IMR-90 (cell line): ENCODE data around the gene LCN10. TPM values are rescaled to one million over a fixed set of nuclear protein-coding genes. Genes with fewer than 3 reads are reported as not detected.

Experiments used
- ATAC-seq: fragments of 200-7000 bp; cut with Tn5 transposase; 2 replicates; pipeline ENCODE4 v1.9.1; 2020; ENCODE audit warnings: low read depth, mild to moderate bottlenecking, moderate library complexity
- BruUV-seq: library from RNA; stranded (reverse); fragments of 400-500 nt; replicated peaks from 2 replicates; lab custom pipeline; 2021; lab: Mats Ljungman, UMichigan
- CTCF ChIA-PET: fragments of 300-600 bp; formaldehyde crosslinking; extraction: SDS; loops from one replicate; lab custom pipeline; 2021; ENCODE audit warnings: antibody characterized with exemption; lab: Yijun Ruan, JAX
- POLR2A ChIA-PET: fragments of 300-600 bp; sonication (Branson Sonifier 250); formaldehyde crosslinking; loops from one replicate; lab custom pipeline; 2022; ENCODE audit warnings: antibody characterized with exemption; ENCODE audit not compliant: unreplicated experiment; lab: Charles Lee
- DNase-seq: peaks from one replicate; pipeline ENCODE4 v3.0.0; 2013
- H2AFZ ChIP-seq: replicated peaks from 2 replicates; pipeline ENCODE3; 2013; ENCODE audit warnings: low read length, mild to moderate bottlenecking; ENCODE audit not compliant: poor library complexity
- H2AK5ac ChIP-seq: 2 replicates; pipeline ENCODE4 v1.6.1; 2013; ENCODE audit warnings: low read depth, low read length, inconsistent platforms
- H2AK9ac ChIP-seq: replicated peaks from 2 replicates; pipeline ENCODE3; 2013; ENCODE audit warnings: mild to moderate bottlenecking, low read depth, low read length, moderate library complexity; ENCODE audit not compliant: poor library complexity
- H2BK120ac ChIP-seq: 2 replicates; pipeline ENCODE4 v1.6.1; 2013; ENCODE audit warnings: low read depth, low read length, inconsistent platforms
- H2BK15ac ChIP-seq: 3 replicates; pipeline ENCODE4 v1.6.1; 2013; ENCODE audit warnings: low read depth, low read length, inconsistent platforms
- H2BK20ac ChIP-seq: 2 replicates; pipeline ENCODE4 v1.6.1; 2013; ENCODE audit warnings: low read depth, mild to moderate bottlenecking, inconsistent platforms, low read length, moderate library complexity
- H2BK5ac ChIP-seq: 2 replicates; pipeline ENCODE4 v1.6.1; 2013; ENCODE audit warnings: mild to moderate bottlenecking, low read depth, low read length, inconsistent platforms; ENCODE audit not compliant: poor library complexity, severe bottlenecking
- H3K14ac ChIP-seq: replicated peaks from 2 replicates; pipeline ENCODE4 v1.6.1; 2013; ENCODE audit warnings: low read depth, low read length, inconsistent platforms
- H3K18ac ChIP-seq: 2 replicates; pipeline ENCODE4 v1.6.1; 2013; ENCODE audit warnings: low read depth, low read length, control low read depth
- H3K23ac ChIP-seq: 2 replicates; pipeline ENCODE4 v1.6.1; 2013; ENCODE audit warnings: low read depth, low read length, inconsistent platforms
- H3K27ac ChIP-seq: 2 replicates; pipeline ENCODE4 v1.5.1; 2013; ENCODE audit warnings: mild to moderate bottlenecking, control low read depth, low read length; ENCODE audit not compliant: insufficient read depth
- H3K27me3 ChIP-seq: 2 replicates; pipeline ENCODE4 v1.6.1; 2013; ENCODE audit warnings: low read length; ENCODE audit not compliant: control insufficient read depth, insufficient read depth
- H3K36me3 ChIP-seq: 2 replicates; pipeline ENCODE4 v1.6.1; 2013; ENCODE audit warnings: low read length, mixed read lengths; ENCODE audit not compliant: control insufficient read depth, insufficient read depth
- H3K4ac ChIP-seq: 2 replicates; pipeline ENCODE4 v1.6.1; 2013; ENCODE audit warnings: low read depth, low read length, inconsistent platforms
- H3K4me1 ChIP-seq: 2 replicates; pipeline ENCODE4 v1.6.1; 2013; ENCODE audit warnings: low read length, mixed read lengths; ENCODE audit not compliant: control insufficient read depth, insufficient read depth
- H3K4me2 ChIP-seq: 2 replicates; pipeline ENCODE4 v1.6.1; 2013; ENCODE audit warnings: low read depth, mild to moderate bottlenecking, control low read depth, low read length, moderate library complexity
- H3K4me3 ChIP-seq: 2 replicates; pipeline ENCODE4 v1.5.1; 2013; ENCODE audit warnings: low read depth, mild to moderate bottlenecking, control low read depth, low read length, moderate library complexity; ENCODE audit not compliant: insufficient read depth
- H3K56ac ChIP-seq: 2 replicates; pipeline ENCODE4 v1.6.1; 2013; ENCODE audit warnings: low read length, inconsistent platforms; ENCODE audit not compliant: insufficient read depth; ENCODE audit errors: extremely low read depth
- H3K79me1 ChIP-seq, 2 experiments: 2 replicates each; pipeline ENCODE4 v1.6.1; 2013; ENCODE audit warnings: low read length in 2 of 2, inconsistent platforms in 1 of 2, low read depth in 1 of 2
- H3K9ac ChIP-seq: 2 replicates; pipeline ENCODE4 v1.6.1; 2013; ENCODE audit warnings: low read depth, low read length, control low read depth
- H3K9me1 ChIP-seq: 2 replicates; pipeline ENCODE4 v1.6.1; 2013; ENCODE audit warnings: low read length, inconsistent platforms; ENCODE audit not compliant: insufficient read depth
- H3K9me3 ChIP-seq: 2 replicates; pipeline ENCODE4 v1.6.1; 2013; ENCODE audit warnings: low read length; ENCODE audit not compliant: control insufficient read depth, insufficient read depth
- H4K20me1 ChIP-seq: 2 replicates; pipeline ENCODE4 v1.6.1; 2013; ENCODE audit warnings: low read length, inconsistent platforms; ENCODE audit not compliant: insufficient read depth
- H4K5ac ChIP-seq: 2 replicates; pipeline ENCODE4 v1.6.1; 2013; ENCODE audit warnings: mild to moderate bottlenecking, low read depth, low read length, control low read depth
- H4K8ac ChIP-seq, 2 experiments: 2 replicates each; pipeline ENCODE4 v1.6.1; 2013; ENCODE audit warnings: low read depth in 2 of 2, low read length in 2 of 2, control low read depth in 1 of 2, inconsistent platforms in 1 of 2
- H4K91ac ChIP-seq: 2 replicates; pipeline ENCODE4 v1.6.1; 2013; ENCODE audit warnings: low read depth, low read length, inconsistent platforms; ENCODE audit not compliant: insufficient read depth
- CHD1 ChIP-seq: IDR thresholded peaks from 2 replicates; pipeline ENCODE4 v1.6.1; 2012; ENCODE audit warnings: low read depth, low read length, improper control_type of control experiment
- POLR2A ChIP-seq: IDR thresholded peaks from 2 replicates; pipeline ENCODE4 v1.6.1; 2012; ENCODE audit warnings: mild to moderate bottlenecking, low read depth, low read length
- RFX5 ChIP-seq: IDR thresholded peaks from 2 replicates; pipeline ENCODE4 v1.8.0; 2012; ENCODE audit warnings: low read depth, mild to moderate bottlenecking, low read length, moderate library complexity
- WGBS, 2 experiments: methylation state at CpG; one replicate each; pipeline versions ENCODE4 v1.1.5 to v1.1.7; 2013; ENCODE audit warnings: missing lambda C conversion rate in 2 of 2; ENCODE audit not compliant: insufficient read length in 1 of 2; ENCODE audit errors: extremely low coverage in 2 of 2; 5-methylcytosine and 5-hydroxymethylcytosine counted together
- dilution Hi-C: fragments of 300-500 bp; cut with HindIII; formaldehyde crosslinking; loops from one replicate; pipeline ENCODE4 v1.14.3; 2018; ENCODE audit warnings: low sequenced_read_pairs; ENCODE audit not compliant: unreplicated experiment
- in situ Hi-C: fragments of 300-500 bp; cut with MboI; formaldehyde crosslinking; loops from 3 replicates; pipeline ENCODE4 v1.14.3; 2019; ENCODE audit warnings: low sequenced_read_pairs, inconsistent platforms, mixed read lengths
- intact Hi-C: fragments of 100-400 bp; cut with micrococcal nuclease; formaldehyde crosslinking; loops from 2 replicates; pipeline ENCODE4 v1.10.0; 2022
- polyA plus RNA-seq, 3 experiments: library from polyadenylated mRNA; depleted of rRNA; stranded (reverse); fragments of >200 nt; gene quantifications; 2 replicates each; pipeline ENCODE4 v1.2.3, GENCODE V29; 2012; ENCODE audit warnings: low replicate concordance in 1 of 3
- total RNA-seq: library from RNA; depleted of rRNA; stranded (reverse); fragments of >200 nt; gene quantifications from 2 replicates; pipeline ENCODE4 v1.2.3, GENCODE V29; 2012

The LCN10 gene
- total and polyA plus RNA-seq, 2 of the 4 experiments (the other 2 are of a cell fraction): not detected

GRCh38 chr9:136733611-136734010, 9.1 kb downstream of the LCN10 start:
- Histone ChIP-seq H4K91ac (no peak overlapping the region), H3K27ac (no peak overlapping the region), H2BK5ac (no peak overlapping the region), H3K9ac (no peak overlapping the region), H3K23ac (no peak overlapping the region), H4K5ac (no peak overlapping the region), H3K36me3 (no peaks in the 10 kb centered on the region), H2BK15ac (no peak overlapping the region), H4K20me1 (no peaks in the 10 kb centered on the region), H3K4me1 (peaks cover 4% of the 10 kb centered on the region; the same call in 1 of the 2 replicates), H2AK9ac (no peak overlapping the region), H3K9me1 (no peaks in the 10 kb centered on the region), H2BK120ac (no peak overlapping the region), H3K56ac (no peak overlapping the region), H3K27me3 (peaks cover 9% of the 10 kb centered on the region), H3K79me1 (peaks cover 10 to 29% of the 10 kb centered on the region in 2 experiments; a peak in 3 of 4 replicates), H3K4ac (no peak overlapping the region), H2AFZ (no peak overlapping the region), H3K14ac (no peak overlapping the region), H2AK5ac (no peak overlapping the region), H3K9me3 (no peaks in the 10 kb centered on the region), H3K4me3 (no peak overlapping the region), H2BK20ac (no peak overlapping the region), H4K8ac (no peak overlapping the region), H3K18ac (no peak overlapping the region), H3K4me2 (no peak overlapping the region)
- dilution Hi-C loops (no loop called here), in situ Hi-C loops (no loop called here), intact Hi-C loops (no loop called here)
- ATAC-seq (no peak), DNase-seq (no peak)
- no TSS peak for BruUV-seq
- ChIA-PET POLR2A (no interaction called here), CTCF (no interaction called here)
- TF ChIP-seq POLR2A (no peak), RFX5 (no peak), CHD1 (no peak)
- WGBS, 2 experiments: 76% methylated on average over 6 of the region's 12 CpGs; no CpG with 5 or more reads in 1 of the 2 experiments
